HG03064 (cell line): ENCODE data around the gene FCGR3A.
"Not testable (repeated sequence)": the region's sequence is repeated elsewhere in the genome, so short reads cannot be mapped to it uniquely, and the experiment has no call there.

Source experiments
- ATAC-seq: cut with Tn5 transposase; IDR thresholded peaks from one replicate; pipeline ENCODE4 v1.9.1; 2021; ENCODE audit warnings: low read depth; ENCODE audit not compliant: unreplicated experiment

The FCGR3A gene

DNA sequence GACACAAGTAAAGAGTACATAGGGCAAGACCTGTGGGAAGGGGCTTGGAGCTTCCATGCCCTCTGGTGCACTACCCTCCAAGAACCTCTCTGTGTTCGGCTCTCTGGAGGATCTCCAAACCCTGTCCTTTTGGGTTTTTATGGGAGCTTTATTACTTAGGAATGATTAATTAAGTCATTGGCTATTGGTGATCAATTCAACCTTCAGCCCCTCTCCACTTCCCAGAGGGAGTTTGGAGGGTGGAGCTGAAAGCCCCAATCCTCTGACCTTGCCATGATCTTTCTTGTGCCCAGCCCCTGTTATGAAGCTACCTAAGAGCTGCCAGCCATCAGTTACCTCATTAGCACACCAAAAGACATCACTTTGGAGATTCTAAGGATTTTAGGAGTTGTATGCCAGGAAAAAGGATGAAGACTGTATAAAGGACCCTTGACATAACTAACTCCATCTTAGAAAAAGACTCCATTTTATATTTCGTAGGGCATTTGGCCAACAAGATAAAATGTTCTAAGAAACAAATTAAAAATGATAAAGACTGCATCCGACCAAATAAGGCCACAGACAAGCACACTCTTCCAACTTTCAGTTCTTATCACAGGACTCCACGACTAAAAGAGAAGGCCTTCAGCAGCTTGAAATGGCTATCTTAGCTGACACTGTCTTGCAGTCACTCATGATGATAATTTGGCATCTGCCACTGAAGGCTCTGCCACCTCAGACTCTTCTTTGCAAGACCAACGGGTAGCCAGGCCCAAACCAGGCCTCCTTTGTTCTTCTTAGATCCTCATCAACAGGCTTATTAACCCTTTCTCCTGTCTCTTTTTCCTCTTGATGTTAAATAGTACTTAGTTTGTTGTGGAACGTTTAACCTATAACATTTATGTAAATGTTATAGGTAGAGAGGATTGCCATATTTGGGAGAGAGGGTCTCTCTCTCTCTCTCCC lies 8.2 kb upstream of the FCGR3A start:
- ATAC-seq: not testable (repeated sequence)

DNA sequence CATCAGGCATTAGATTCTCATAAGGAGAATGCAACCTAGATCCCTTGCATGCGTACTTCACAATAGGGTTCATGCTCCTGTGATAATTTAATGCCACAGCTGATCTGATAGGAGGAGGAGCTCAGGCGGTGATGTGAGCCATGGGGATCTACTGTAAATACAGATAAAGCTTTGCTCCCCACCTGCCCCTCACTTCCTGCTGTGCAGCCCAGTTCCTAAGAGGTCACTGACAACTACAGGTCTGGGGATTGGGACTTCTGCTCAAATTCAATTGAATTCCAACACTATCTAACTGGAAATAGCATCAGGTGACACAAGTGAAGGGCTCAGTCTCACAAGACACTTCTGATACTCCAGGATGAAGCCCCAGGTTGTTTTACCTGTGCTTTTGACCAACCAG lies 7.4 kb upstream of the FCGR3A start:
- not testable (repeated sequence) for ATAC-seq

- not testable (repeated sequence) for ATAC-seq
Observed at GRCh38 chr1:161556143-161556542, 6.5 kb upstream of the FCGR3A start.

DNA sequence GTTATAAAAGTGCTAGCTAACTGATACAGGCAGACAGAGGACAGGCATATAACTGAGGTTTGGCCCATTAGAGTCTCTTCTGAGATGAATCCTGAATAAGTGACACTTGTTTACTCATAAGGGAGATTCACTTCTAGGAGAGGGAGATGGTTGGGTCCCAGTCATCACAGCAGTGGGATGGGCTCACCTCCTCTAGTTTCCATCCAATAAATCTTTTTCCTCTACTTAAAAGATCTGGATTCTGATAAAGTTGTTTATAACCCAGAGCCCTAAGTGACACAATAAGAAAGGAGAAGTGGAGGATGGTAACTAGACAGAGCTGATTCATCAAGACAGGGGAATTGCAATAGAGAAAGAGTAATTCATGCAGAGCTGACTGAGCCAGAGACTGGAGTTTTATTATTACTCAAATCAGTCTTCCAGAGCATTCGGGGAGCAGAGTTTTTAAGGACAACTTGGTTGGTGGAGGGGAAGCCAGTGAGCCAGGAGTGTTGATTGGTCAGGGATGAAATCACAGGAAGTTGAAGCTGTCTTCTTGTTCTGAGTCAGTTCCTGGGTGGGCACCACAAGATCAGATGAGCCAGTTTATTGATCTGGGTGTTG lies 5.3 kb upstream of the FCGR3A start:
- ATAC-seq: not testable (repeated sequence)

DNA sequence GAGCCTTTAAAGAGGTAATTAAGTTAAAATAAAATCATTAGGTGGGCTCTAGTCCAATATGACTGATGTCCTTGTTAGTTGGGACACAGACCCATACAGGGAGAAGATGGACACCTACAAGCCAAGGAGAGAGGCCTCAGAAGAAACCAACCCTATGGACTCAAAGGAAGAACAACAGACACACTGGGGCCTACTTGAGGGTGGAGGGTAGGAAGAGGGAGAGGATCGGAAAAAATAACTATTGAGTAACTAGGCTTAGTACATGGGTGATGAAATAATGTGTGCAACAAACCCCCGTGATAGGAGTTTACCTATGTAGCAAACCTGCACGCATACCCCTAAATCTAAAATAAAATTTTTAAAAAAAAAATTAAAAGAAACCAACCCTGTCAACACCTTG lies 4.7 kb upstream of the FCGR3A start:
- not testable (repeated sequence) for ATAC-seq

DNA sequence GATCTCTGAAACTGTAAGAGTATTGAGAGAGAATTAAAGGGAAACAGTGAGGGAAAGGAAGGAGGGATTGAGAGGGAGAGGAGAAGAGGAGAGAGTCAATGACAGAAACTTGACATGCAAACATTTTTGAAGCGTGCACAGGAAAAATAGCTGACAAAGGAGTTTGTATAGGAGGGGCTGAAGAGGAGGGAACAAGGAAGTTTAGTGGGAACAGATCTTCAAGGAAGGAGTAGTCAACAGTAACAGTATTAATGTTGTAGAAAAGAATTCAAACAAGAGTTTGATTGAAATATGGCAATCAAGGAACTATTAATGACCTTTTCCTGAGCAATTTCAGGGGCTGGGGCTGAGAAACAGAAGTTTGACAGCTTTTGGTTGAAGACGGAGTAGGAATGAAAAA lies 4.0 kb upstream of the FCGR3A start:
- not testable (repeated sequence) for ATAC-seq

GRCh38 chr1:161550942-161551341 lies 1.3 kb upstream of the FCGR3A start:
- not testable (repeated sequence) for ATAC-seq

GRCh38 chr1:161548749-161549406 lies 740 bp downstream of the FCGR3A start:
- ATAC-seq: not testable (repeated sequence)

DNA sequence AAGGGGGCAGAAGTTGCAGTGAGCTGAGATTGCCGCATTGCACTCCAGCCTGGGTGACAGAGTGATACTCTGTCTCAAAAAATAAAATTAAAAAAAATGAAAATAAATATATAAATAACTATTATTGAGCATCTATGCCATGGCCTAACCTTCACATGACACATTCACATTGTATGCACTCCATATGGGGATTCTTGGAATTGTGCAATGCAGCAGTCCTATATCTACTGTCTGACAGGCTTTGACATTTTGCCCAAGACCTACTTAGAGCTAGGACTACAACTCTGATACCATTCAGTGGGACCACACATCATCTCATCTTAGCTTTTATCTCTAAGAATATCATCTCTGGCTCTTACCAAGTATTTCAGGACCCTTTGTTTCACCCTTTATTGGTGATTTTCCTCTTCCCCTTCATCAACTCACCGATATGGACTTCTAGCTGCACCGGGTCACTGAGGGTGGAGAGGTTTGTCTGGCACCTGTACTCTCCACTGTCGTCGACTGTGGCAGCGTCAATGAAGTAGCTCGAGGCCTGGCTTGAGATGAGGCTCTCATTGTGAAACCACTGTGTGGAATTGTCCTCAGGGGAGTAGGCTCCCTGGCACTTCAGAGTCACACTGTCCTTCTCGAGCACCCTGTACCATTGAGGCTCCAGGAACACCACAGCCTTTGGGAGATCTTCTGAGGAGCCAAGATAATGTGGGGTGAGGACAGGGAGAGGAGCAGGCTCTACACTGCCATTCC lies 1.4 kb downstream of the FCGR3A start:
- ATAC-seq: not testable (repeated sequence)

DNA sequence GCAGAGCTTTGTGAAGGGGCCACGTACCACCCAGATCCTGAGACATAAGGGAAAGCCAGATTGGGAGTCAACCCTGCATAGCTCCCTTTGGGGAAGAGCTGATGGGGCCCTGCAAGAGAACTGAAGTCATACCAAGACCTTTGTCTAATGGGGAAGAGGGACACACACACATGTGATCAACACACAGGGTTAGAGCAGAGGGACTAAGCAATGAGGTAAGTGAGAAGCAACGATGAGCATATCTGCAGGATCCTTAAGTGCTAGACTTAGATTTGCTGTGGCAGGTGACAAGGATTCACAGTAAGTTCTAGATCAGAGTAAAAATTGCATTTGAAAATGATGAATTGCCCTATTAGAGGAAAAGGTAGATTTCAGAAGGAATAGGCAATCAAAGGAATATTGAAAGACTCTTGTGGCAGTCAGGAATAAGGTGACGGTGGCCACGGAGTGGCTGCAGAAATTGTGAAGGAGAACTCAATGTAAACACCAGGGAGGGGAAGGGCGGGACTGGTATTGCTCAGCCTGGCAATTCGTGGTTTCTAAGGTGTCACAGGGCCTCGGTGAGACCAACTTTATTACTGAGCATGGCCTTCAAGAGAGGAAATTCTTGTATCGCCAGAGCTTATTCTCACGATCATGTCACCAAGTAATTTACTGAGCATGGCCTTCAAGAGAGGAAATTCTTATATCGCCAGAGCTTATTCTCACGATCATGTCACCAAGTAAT lies 4.5 kb downstream of the FCGR3A start:
- ATAC-seq: not testable (repeated sequence)

DNA sequence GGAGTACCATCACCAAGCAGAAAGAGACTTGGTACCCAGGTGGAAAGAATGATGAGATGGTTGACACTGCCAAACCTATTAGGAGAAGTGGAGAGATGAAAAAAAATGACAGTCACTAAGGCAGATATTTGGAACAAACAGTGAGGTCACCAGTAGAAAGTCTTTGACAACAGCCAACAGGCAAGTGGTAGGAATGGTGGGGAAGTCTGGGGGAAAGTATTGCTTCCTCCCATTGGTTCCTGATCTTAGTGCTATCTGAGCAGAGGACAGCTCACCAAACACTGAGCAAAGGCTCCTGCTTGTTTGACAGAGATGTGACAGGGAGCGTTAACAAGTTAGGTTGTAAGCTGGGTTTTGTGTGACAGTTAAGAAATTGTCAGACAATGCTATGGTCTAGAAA lies 6.5 kb downstream of the FCGR3A start:
- ATAC-seq: not testable (repeated sequence)

DNA sequence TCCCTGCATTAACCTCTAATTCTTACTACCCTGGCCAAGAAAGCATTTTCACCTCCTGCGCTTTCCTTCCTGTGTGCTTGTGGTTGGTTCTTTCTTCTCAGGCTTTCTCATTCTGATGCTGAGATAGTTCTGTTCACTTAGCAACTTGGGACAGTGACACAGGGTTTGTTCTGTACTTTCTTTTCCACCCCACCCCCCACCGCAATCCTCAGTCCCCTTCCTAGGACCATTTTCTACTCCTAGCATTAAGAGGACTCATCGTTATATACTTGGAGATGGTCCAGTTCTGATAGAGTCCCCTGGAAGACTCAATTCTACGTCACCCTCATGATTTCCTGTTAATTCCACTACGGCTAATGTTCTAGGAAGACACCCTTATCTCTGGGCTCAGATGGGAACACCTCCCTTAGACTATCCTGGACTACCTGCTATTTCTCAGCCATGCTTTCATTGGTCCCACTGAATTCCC lies 7.5 kb downstream of the FCGR3A start:
- ATAC-seq: peak; percentile 74

GRCh38 chr1:161540570-161540960 lies 9.1 kb downstream of the FCGR3A start:
- peak; percentile 22 for ATAC-seq

GRCh38 chr1:161539731-161540569 lies 9.7 kb downstream of the FCGR3A start:
- ATAC-seq: peak; percentile 40

GRCh38 chr1:161538925-161539479 lies 10.6 kb downstream of the FCGR3A start:
- not testable (repeated sequence) for ATAC-seq

DNA sequence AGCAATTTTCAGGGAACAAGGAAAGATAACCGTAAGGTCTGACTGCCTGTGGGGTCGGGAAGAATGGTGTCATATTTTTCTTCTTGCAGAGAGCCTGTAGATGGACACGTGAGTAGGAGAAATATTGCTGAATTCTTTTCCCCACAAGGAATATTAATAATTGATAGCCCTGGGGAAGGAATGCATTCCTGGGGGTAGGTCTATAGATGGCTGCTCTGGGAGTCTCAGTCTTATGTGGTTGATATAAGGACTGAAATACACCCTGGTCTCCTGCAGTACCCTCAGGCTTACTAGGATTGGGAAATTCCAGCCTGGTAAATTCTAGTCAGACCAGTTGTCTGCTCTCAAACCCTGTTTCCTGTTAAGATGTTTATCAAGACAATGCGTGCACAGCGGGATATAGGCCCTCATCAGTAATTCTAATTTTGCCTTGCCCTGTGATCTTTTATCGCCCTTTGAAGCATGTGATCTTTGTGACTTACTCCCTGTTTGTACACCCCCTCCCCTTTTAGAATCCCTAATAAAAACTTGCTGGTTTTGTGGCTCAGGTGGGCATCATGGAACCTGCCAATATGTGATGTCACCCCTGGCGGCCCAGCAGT lies 12.4 kb downstream of the FCGR3A start:
- ATAC-seq: not testable (repeated sequence)

- not testable (repeated sequence) for ATAC-seq
Observed at GRCh38 chr1:161532644-161533567, 16.7 kb downstream of the FCGR3A start.
